GM12865 (cell line): ENCODE results near the gene RAB11B.
"Not testable (repeated sequence)": the region's sequence is repeated elsewhere in the genome, so short reads cannot be mapped to it uniquely, and the experiment has no call there.

ENCODE experiments used
- DNase-seq: peaks from one replicate; pipeline ENCODE4 v3.0.0; 2010; ENCODE audit warnings: low read depth
- H3K4me3 ChIP-seq: 2 replicates; pipeline ENCODE4 v1.5.1; 2011; ENCODE audit warnings: mild to moderate bottlenecking, low read depth, low read length, control low read depth
- CTCF ChIP-seq: IDR thresholded peaks from 2 replicates; pipeline ENCODE4 v1.5.1; 2011; ENCODE audit warnings: low read length, control low read depth, low read depth, inconsistent platforms; ENCODE audit not compliant: insufficient read depth; ENCODE audit errors: missing control alignments

The RAB11B gene

GRCh38 chr19:8366121-8366581 lies 24.0 kb upstream of the RAB11B start:
- H3K4me3 ChIP-seq = no peak overlapping the region
- TF ChIP-seq CTCF = no peak
- no peak for DNase-seq

- H3K4me3 ChIP-seq = no peak overlapping the region
- DNase-seq = no peak
- no peak for TF ChIP-seq CTCF
Measured at GRCh38 chr19:8366961-8367326, 23.2 kb upstream of the RAB11B start.

GRCh38 chr19:8367327-8368001 lies 22.7 kb upstream of the RAB11B start:
- no peak overlapping the region for H3K4me3 ChIP-seq
- TF ChIP-seq CTCF = no peak
- no peak for DNase-seq

- no peak for DNase-seq
- H3K4me3 ChIP-seq = no peak overlapping the region
- no peak for TF ChIP-seq CTCF
Measured at GRCh38 chr19:8370176-8371010, 19.8 kb upstream of the RAB11B start.

GRCh38 chr19:8371011-8371804 lies 19.0 kb upstream of the RAB11B start:
- no peak overlapping the region for H3K4me3 ChIP-seq
- no peak for DNase-seq
- TF ChIP-seq CTCF = no peak

- TF ChIP-seq CTCF = no peak
- DNase-seq = no peak
- H3K4me3 ChIP-seq = no peak overlapping the region
Measured at GRCh38 chr19:8373867-8374813, 16.0 kb upstream of the RAB11B start.

- H3K4me3 ChIP-seq, DNase-seq: not testable (repeated sequence)
Measured at GRCh38 chr19:8375766-8376165, 14.4 kb upstream of the RAB11B start.

GRCh38 chr19:8376373-8376974 lies 13.7 kb upstream of the RAB11B start:
- not testable (repeated sequence) for H3K4me3 ChIP-seq, DNase-seq
